Nephron (organoid): ENCODE data around the gene DNHD1.

Experiments used
- H3K27ac Mint-ChIP-seq, 3 experiments: 2 replicates each; pipeline ENCODE4 v1.8.0; 2020; ENCODE audit warnings: mixed read lengths in 3 of 3, mild to moderate bottlenecking in 2 of 3, moderate library complexity in 1 of 3
- H3K27me3 Mint-ChIP-seq: 2 replicates; pipeline ENCODE4 v1.8.0; 2021; ENCODE audit warnings: low read depth, mild to moderate bottlenecking, moderate library complexity, mixed read lengths
- H3K36me3 Mint-ChIP-seq: 2 replicates; pipeline ENCODE4 v1.8.0; 2020; ENCODE audit warnings: low read depth, mixed read lengths
- H3K4me1 Mint-ChIP-seq: 2 replicates; pipeline ENCODE4 v1.8.0; 2020; ENCODE audit warnings: mixed read lengths
- H3K4me3 Mint-ChIP-seq, 3 experiments: 2 replicates each; pipeline ENCODE4 v1.8.0; 2020; ENCODE audit warnings: mild to moderate bottlenecking in 3 of 3, mixed read lengths in 3 of 3, moderate library complexity in 2 of 3
- H3K9me3 Mint-ChIP-seq: 2 replicates; pipeline ENCODE4 v1.8.0; 2020; ENCODE audit warnings: mixed read lengths
- CTCF ChIP-seq, 3 experiments: fragments of 200-600 bp; sonication (generic); IDR thresholded peaks; one replicate each; pipeline ENCODE4 v1.5.0; 2021; ENCODE audit warnings: antibody characterized with exemption in 3 of 3; ENCODE audit not compliant: unreplicated experiment in 3 of 3

The DNHD1 gene

GRCh38 chr11:6618117-6619003 lies 121.3 kb downstream of the DNHD1 start:
- H3K4me1 Mint-ChIP-seq, result no peaks in the 10 kb centered on the region
- no peaks in the 10 kb centered on the region for H3K9me3 Mint-ChIP-seq
- H3K36me3 Mint-ChIP-seq, result peaks cover 10% of the 10 kb centered on the region
- no peak for TF ChIP-seq CTCF (IDR thresholded peaks at IDR 0.05; ENCODE audit: unreplicated experiment in 3 of 3)
- no peak overlapping the region for H3K27ac Mint-ChIP-seq
- no peak overlapping the region for H3K4me3 Mint-ChIP-seq
- H3K27me3 Mint-ChIP-seq, result no peaks in the 10 kb centered on the region

GRCh38 chr11:6619004-6619745 lies 122.1 kb downstream of the DNHD1 start, which contains the start of gene TPP1:
Gene TPP1, minus strand, starts transcription at chr11:6619422. Its CDS starts 22 bp downstream, at chr11:6619400.
- H3K27me3 Mint-ChIP-seq, result no peaks in the 10 kb centered on the region
- no peak for TF ChIP-seq CTCF (IDR thresholded peaks at IDR 0.05; ENCODE audit: unreplicated experiment in 3 of 3)
- H3K4me1 Mint-ChIP-seq, result no peaks in the 10 kb centered on the region
- H3K9me3 Mint-ChIP-seq, result no peaks in the 10 kb centered on the region
- no peak within 1 kb of the TSS for H3K27ac Mint-ChIP-seq
- H3K36me3 Mint-ChIP-seq, result peaks cover 12% of the 10 kb centered on the region
- no peak within 1 kb of the TSS for H3K4me3 Mint-ChIP-seq

- TF ChIP-seq CTCF (IDR thresholded peaks at IDR 0.05; ENCODE audit: unreplicated experiment in 3 of 3), result no peak
- H3K27me3 Mint-ChIP-seq, result no peaks in the 10 kb centered on the region
- peaks cover 15% of the 10 kb centered on the region for H3K36me3 Mint-ChIP-seq
- H3K4me1 Mint-ChIP-seq, result no peaks in the 10 kb centered on the region
- no peak overlapping the region for H3K27ac Mint-ChIP-seq
- no peaks in the 10 kb centered on the region for H3K9me3 Mint-ChIP-seq
- no peak overlapping the region for H3K4me3 Mint-ChIP-seq
Measured at GRCh38 chr11:6620636-6621035, 123.6 kb downstream of the DNHD1 start.
